Activated CD4-positive, alpha-beta T cell treated with anti-CD3 and anti-CD28 coated beads, Interleukin-10, Interleukin-2, amounts not matched to agents 100 ng/mL and 50 ng/mL, durations not matched to agents 16 hours and 8 hours (primary cell): ENCODE results near the gene C17orf113.
"Not testable (repeated sequence)": the region's sequence is repeated elsewhere in the genome, so short reads cannot be mapped to it uniquely, and the experiment has no call there.

Experiments used
- DNase-seq: peaks from one replicate; pipeline ENCODE4 v3.0.0-alpha.2; 2020

The C17orf113 gene

GRCh38 chr17:42041619-42042018 lies 8.8 kb downstream of the C17orf113 start:
- DNase-seq: no peak

- no peak for DNase-seq
Observed at GRCh38 chr17:42040818-42041217, 9.6 kb downstream of the C17orf113 start.

- no peak for DNase-seq
Observed at GRCh38 chr17:42039794-42040763, 10.3 kb downstream of the C17orf113 start.

GRCh38 chr17:42038221-42038973 lies 12.0 kb downstream of the C17orf113 start:
- DNase-seq: no peak

GRCh38 chr17:42034059-42034458 lies 16.3 kb downstream of the C17orf113 start:
- no peak for DNase-seq

- DNase-seq: no peak
Observed at GRCh38 chr17:42031584-42031983, 18.8 kb downstream of the C17orf113 start.

- no peak for DNase-seq
Observed at GRCh38 chr17:42028791-42029127, 21.6 kb downstream of the C17orf113 start.

GRCh38 chr17:42027961-42028790 lies 22.2 kb downstream of the C17orf113 start:
- no peak for DNase-seq

- no peak for DNase-seq
Observed at GRCh38 chr17:42027590-42027889, 22.9 kb downstream of the C17orf113 start.

- DNase-seq: no peak
Observed at GRCh38 chr17:42026857-42027589, 23.4 kb downstream of the C17orf113 start.

- DNase-seq: no peak
Observed at GRCh38 chr17:42025936-42026335, 24.5 kb downstream of the C17orf113 start.

GRCh38 chr17:42025191-42025579 lies 25.2 kb downstream of the C17orf113 start:
- DNase-seq: no peak

- DNase-seq: no peak
Observed at GRCh38 chr17:42023524-42024349, 26.7 kb downstream of the C17orf113 start.

GRCh38 chr17:42020845-42021244 lies 29.6 kb downstream of the C17orf113 start:
- not testable (repeated sequence) for DNase-seq

- peak; percentile 97 for DNase-seq
Observed at GRCh38 chr17:42019509-42020404, 30.6 kb downstream of the C17orf113 start, which contains the start of gene NKIRAS2. NKIRAS2 (plus strand) TSS chr17:42020090; CDS start chr17:42021578, 1,488 bp downstream.

- no peak for DNase-seq
Observed at GRCh38 chr17:42018988-42019387, 31.4 kb downstream of the C17orf113 start.

- DNase-seq: no peak
Observed at GRCh38 chr17:42018339-42018738, 32.1 kb downstream of the C17orf113 start.

- no peak for DNase-seq
Observed at GRCh38 chr17:42017866-42018200, 32.6 kb downstream of the C17orf113 start.

- DNase-seq: peak; percentile 96
Observed at GRCh38 chr17:42016941-42017865, 33.2 kb downstream of the C17orf113 start, which contains the start of gene DNAJC7. DNAJC7 (minus strand) TSS chr17:42017439; CDS start chr17:42017416, 23 bp downstream.
